Measurements from ENCODE around the gene PPFIBP2. TPM values are rescaled to one million over a fixed set of nuclear protein-coding genes. Genes with fewer than 3 reads are reported as not detected.
A peak's percentile ranks its signal among the peaks of the same experiment; 100 is the strongest.

PPFIBP2 gene
- total and polyA plus RNA-seq, 2 of the 13 experiments (the other 11 are each of a cell fraction or from before 2014, with no cell fraction given), result 15.0 to 52.5 TPM

- TF ChIP-seq, protein P1, sequence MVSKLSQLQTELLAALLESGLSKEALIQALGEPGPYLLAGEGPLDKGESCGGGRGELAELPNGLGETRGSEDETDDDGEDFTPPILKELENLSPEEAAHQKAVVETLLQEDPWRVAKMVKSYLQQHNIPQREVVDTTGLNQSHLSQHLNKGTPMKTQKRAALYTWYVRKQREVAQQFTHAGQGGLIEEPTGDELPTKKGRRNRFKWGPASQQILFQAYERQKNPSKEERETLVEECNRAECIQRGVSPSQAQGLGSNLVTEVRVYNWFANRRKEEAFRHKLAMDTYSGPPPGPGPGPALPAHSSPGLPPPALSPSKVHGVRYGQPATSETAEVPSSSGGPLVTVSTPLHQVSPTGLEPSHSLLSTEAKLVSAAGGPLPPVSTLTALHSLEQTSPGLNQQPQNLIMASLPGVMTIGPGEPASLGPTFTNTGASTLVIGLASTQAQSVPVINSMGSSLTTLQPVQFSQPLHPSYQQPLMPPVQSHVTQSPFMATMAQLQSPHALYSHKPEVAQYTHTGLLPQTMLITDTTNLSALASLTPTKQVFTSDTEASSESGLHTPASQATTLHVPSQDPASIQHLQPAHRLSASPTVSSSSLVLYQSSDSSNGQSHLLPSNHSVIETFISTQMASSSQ (IDR thresholded peaks at IDR 0.05; ENCODE audit: low read depth), result no peak
- TF ChIP-seq, protein P1 (CRISPR knock-in tag; IDR thresholded peaks at IDR 0.05; ENCODE audit: borderline replicate concordance), result no peak
- TF ChIP-seq CHD2 (IDR thresholded peaks at IDR 0.05; ENCODE audit: low read depth, low read length), result no peak
- peak; percentile 51 for TF ChIP-seq NFYC (CRISPR knock-in tag; IDR thresholded peaks at IDR 0.05)
- TF ChIP-seq, protein P2, sequence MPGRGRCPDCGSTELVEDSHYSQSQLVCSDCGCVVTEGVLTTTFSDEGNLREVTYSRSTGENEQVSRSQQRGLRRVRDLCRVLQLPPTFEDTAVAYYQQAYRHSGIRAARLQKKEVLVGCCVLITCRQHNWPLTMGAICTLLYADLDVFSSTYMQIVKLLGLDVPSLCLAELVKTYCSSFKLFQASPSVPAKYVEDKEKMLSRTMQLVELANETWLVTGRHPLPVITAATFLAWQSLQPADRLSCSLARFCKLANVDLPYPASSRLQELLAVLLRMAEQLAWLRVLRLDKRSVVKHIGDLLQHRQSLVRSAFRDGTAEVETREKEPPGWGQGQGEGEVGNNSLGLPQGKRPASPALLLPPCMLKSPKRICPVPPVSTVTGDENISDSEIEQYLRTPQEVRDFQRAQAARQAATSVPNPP (CRISPR knock-in tag; IDR thresholded peaks at IDR 0.05), result no peak
- TF ChIP-seq ELK4 (CRISPR knock-in tag; IDR thresholded peaks at IDR 0.05; ENCODE audit: borderline replicate concordance), result no peak
- TF ChIP-seq TBX3 (IDR thresholded peaks at IDR 0.05; ENCODE audit: borderline replicate concordance), result no peak
- no peak for TF ChIP-seq ETV5 (CRISPR knock-in tag; IDR thresholded peaks at IDR 0.05; ENCODE audit: borderline replicate concordance)
- no peak for TF ChIP-seq ZNF546 (CRISPR knock-in tag; conservative IDR thresholded peaks at IDR 0.05)
- no peak for TF ChIP-seq GATAD1 (CRISPR knock-in tag; IDR thresholded peaks at IDR 0.05)
- TF ChIP-seq TCF12 (IDR thresholded peaks at IDR 0.05), result no peak
- TF ChIP-seq TCF12 (CRISPR knock-in tag; IDR thresholded peaks at IDR 0.05), result no peak
- TF ChIP-seq ZGPAT (CRISPR knock-in tag; IDR thresholded peaks at IDR 0.05), result no peak
- TF ChIP-seq, protein P3, sequence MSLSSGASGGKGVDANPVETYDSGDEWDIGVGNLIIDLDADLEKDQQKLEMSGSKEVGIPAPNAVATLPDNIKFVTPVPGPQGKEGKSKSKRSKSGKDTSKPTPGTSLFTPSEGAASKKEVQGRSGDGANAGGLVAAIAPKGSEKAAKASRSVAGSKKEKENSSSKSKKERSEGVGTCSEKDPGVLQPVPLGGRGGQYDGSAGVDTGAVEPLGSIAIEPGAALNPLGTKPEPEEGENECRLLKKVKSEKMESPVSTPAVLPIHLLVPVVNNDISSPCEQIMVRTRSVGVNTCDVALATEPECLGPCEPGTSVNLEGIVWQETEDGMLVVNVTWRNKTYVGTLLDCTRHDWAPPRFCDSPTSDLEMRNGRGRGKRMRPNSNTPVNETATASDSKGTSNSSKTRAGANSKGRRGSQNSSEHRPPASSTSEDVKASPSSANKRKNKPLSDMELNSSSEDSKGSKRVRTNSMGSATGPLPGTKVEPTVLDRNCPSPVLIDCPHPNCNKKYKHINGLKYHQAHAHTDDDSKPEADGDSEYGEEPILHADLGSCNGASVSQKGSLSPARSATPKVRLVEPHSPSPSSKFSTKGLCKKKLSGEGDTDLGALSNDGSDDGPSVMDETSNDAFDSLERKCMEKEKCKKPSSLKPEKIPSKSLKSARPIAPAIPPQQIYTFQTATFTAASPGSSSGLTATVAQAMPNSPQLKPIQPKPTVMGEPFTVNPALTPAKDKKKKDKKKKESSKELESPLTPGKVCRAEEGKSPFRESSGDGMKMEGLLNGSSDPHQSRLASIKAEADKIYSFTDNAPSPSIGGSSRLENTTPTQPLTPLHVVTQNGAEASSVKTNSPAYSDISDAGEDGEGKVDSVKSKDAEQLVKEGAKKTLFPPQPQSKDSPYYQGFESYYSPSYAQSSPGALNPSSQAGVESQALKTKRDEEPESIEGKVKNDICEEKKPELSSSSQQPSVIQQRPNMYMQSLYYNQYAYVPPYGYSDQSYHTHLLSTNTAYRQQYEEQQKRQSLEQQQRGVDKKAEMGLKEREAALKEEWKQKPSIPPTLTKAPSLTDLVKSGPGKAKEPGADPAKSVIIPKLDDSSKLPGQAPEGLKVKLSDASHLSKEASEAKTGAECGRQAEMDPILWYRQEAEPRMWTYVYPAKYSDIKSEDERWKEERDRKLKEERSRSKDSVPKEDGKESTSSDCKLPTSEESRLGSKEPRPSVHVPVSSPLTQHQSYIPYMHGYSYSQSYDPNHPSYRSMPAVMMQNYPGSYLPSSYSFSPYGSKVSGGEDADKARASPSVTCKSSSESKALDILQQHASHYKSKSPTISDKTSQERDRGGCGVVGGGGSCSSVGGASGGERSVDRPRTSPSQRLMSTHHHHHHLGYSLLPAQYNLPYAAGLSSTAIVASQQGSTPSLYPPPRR (CRISPR knock-in tag; IDR thresholded peaks at IDR 0.05; ENCODE audit: borderline replicate concordance), result no peak
- no peak for TF ChIP-seq PCBP1 (IDR thresholded peaks at IDR 0.05; ENCODE audit: borderline replicate concordance, low read depth, low read length)
- no peak for TF ChIP-seq HHEX (CRISPR knock-in tag; IDR thresholded peaks at IDR 0.05)
- 0 out of 2 replicates have a peak, but pooled peaks have one; percentile 17 for TF ChIP-seq RXRB (CRISPR knock-in tag; IDR thresholded peaks at IDR 0.05; ENCODE audit: borderline replicate concordance)
These were observed 99.0 kb downstream of the PPFIBP2 start (continued) for GRCh38 chr11:7612661-7613393.
